Activated T-helper 1 cell treated with anti-CD3 and anti-CD28 coated beads, Interleukin-12 subunit alpha, Interleukin-12 subunit beta, Interleukin-2, Interleukin-4 antibody, amounts not matched to agents 30 ng/mL and 10 ng/mL and 1 ng/mL, durations not matched to agents 14 hours and 24 hours and 36 hours (primary cell): Measurements from ENCODE around the gene RBM18. TPM values are rescaled to one million over a fixed set of nuclear protein-coding genes. Genes with fewer than 3 reads are reported as not detected.

Source experiments
- DNase-seq: peaks from one replicate; pipeline ENCODE4 v3.0.0; 2021; ENCODE audit warnings: low spot score
- H3K27ac Mint-ChIP-seq: one replicate; pipeline ENCODE4 v1.8.0; 2021; ENCODE audit warnings: mild to moderate bottlenecking, mixed read lengths
- H3K27me3 Mint-ChIP-seq: one replicate; pipeline ENCODE4 v1.8.0; 2022; ENCODE audit warnings: mild to moderate bottlenecking, moderate library complexity, mixed read lengths; ENCODE audit not compliant: insufficient read depth
- H3K36me3 Mint-ChIP-seq: one replicate; pipeline ENCODE4 v1.8.0; 2021; ENCODE audit warnings: low read depth, mixed read lengths
- H3K4me1 Mint-ChIP-seq: one replicate; pipeline ENCODE4 v1.8.0; 2021; ENCODE audit warnings: low read depth, mixed read lengths
- H3K4me3 Mint-ChIP-seq: one replicate; pipeline ENCODE4 v1.8.0; 2021; ENCODE audit warnings: mild to moderate bottlenecking, moderate library complexity, mixed read lengths
- H3K9me3 Mint-ChIP-seq: one replicate; pipeline ENCODE4 v1.8.0; 2021; ENCODE audit warnings: mixed read lengths
- intact Hi-C: fragments of 100-400 bp; cut with micrococcal nuclease; formaldehyde crosslinking; loops from one replicate; pipeline ENCODE4 v1.15.1; 2024
- total RNA-seq: library from RNA; stranded (reverse); gene quantifications from 2 replicates; pipeline ENCODE4 v1.2.3, GENCODE V29; 2022

The RBM18 gene
- total RNA-seq = 29.9 and 31.5 TPM in 2 replicates

GRCh38 chr9:122264360-122265148, at the start of gene RBM18, which contains the start of gene MRRF:
Gene RBM18, minus strand, starts transcription at chr9:122264840. Its CDS starts 3,348 bp downstream, at chr9:122261492.
Gene MRRF, plus strand, starts transcription at chr9:122264882. Its CDS starts 6,010 bp downstream, at chr9:122270892.
- peaks cover 18% of the 10 kb centered on the region for H3K36me3 Mint-ChIP-seq
- H3K27me3 Mint-ChIP-seq = no peaks in the 10 kb centered on the region
- H3K4me3 Mint-ChIP-seq = peak within 1 kb of the TSS; percentile 97
- DNase-seq = peak; percentile 89
- peak within 1 kb of the TSS; percentile 100 for H3K27ac Mint-ChIP-seq
- H3K9me3 Mint-ChIP-seq = no peaks in the 10 kb centered on the region
- H3K4me1 Mint-ChIP-seq = peaks cover 38% of the 10 kb centered on the region
- intact Hi-C loops = loop anchor here (1.0 to 10.0 kb wide), 10 partner anchors 50 to 1472 kb away; partner anchors contain the start of genes FBXW2, MORN5, NDUFA8 and PDCL

- Mint-ChIP-seq H3K4me1 (no peaks in the 10 kb centered on the region), H3K4me3 (no peak overlapping the region), H3K36me3 (peaks cover 24% of the 10 kb centered on the region), H3K9me3 (no peaks in the 10 kb centered on the region), H3K27ac (no peak overlapping the region), H3K27me3 (no peaks in the 10 kb centered on the region)
- DNase-seq = no peak
- intact Hi-C loops = no loop called here
Measured at GRCh38 chr9:122314165-122314564, 49.5 kb upstream of the RBM18 start.

- no peak for DNase-seq
- intact Hi-C loops = no loop called here
- H3K9me3 Mint-ChIP-seq = no peaks in the 10 kb centered on the region
- no peak overlapping the region for H3K4me3 Mint-ChIP-seq
- no peak overlapping the region for H3K27ac Mint-ChIP-seq
- H3K27me3 Mint-ChIP-seq = no peaks in the 10 kb centered on the region
- no peaks in the 10 kb centered on the region for H3K4me1 Mint-ChIP-seq
- peaks cover 26% of the 10 kb centered on the region for H3K36me3 Mint-ChIP-seq
Measured at GRCh38 chr9:122309861-122310260, 45.2 kb upstream of the RBM18 start.

GRCh38 chr9:122307925-122308324, 43.3 kb upstream of the RBM18 start:
- DNase-seq = no peak
- no peak overlapping the region for H3K27ac Mint-ChIP-seq
- H3K4me3 Mint-ChIP-seq = no peak overlapping the region
- intact Hi-C loops = no loop called here
- H3K36me3 Mint-ChIP-seq = peaks cover 14% of the 10 kb centered on the region
- peaks cover 11% of the 10 kb centered on the region for H3K4me1 Mint-ChIP-seq
- H3K27me3 Mint-ChIP-seq = no peaks in the 10 kb centered on the region
- no peaks in the 10 kb centered on the region for H3K9me3 Mint-ChIP-seq

- Mint-ChIP-seq H3K27ac (no peak overlapping the region), H3K27me3 (no peaks in the 10 kb centered on the region), H3K36me3 (peaks cover 15% of the 10 kb centered on the region)
Measured at GRCh38 chr9:122307061-122307460, 42.4 kb upstream of the RBM18 start.

GRCh38 chr9:122302237-122303093, 37.8 kb upstream of the RBM18 start:
- no peak overlapping the region for H3K27ac Mint-ChIP-seq
- no peak overlapping the region for H3K4me3 Mint-ChIP-seq
- peaks cover 18% of the 10 kb centered on the region for H3K36me3 Mint-ChIP-seq
- intact Hi-C loops = no loop called here
- DNase-seq = no peak
- peaks cover 11% of the 10 kb centered on the region for H3K4me1 Mint-ChIP-seq
- H3K27me3 Mint-ChIP-seq = no peaks in the 10 kb centered on the region
- no peaks in the 10 kb centered on the region for H3K9me3 Mint-ChIP-seq

More at GRCh38 chr9:122307061-122307460, 42.4 kb upstream of the RBM18 start:
- intact Hi-C loops = no loop called here
- no peak for DNase-seq
- Mint-ChIP-seq H3K4me1 (peaks cover 11% of the 10 kb centered on the region), H3K9me3 (no peaks in the 10 kb centered on the region), H3K4me3 (no peak overlapping the region)

- no peak for DNase-seq
- H3K27me3 Mint-ChIP-seq = no peaks in the 10 kb centered on the region
- H3K9me3 Mint-ChIP-seq = no peaks in the 10 kb centered on the region
- H3K4me3 Mint-ChIP-seq = no peak overlapping the region
- no peak overlapping the region for H3K27ac Mint-ChIP-seq
- intact Hi-C loops = no loop called here
- H3K4me1 Mint-ChIP-seq = no peaks in the 10 kb centered on the region
- H3K36me3 Mint-ChIP-seq = peaks cover 27% of the 10 kb centered on the region
Measured at GRCh38 chr9:122297512-122297911, 32.9 kb upstream of the RBM18 start.

- intact Hi-C loops = no loop called here
- H3K9me3 Mint-ChIP-seq = no peaks in the 10 kb centered on the region
Measured at GRCh38 chr9:122294531-122294930, 29.9 kb upstream of the RBM18 start.

GRCh38 chr9:122291458-122291857, 26.8 kb upstream of the RBM18 start:
- Mint-ChIP-seq H3K27ac (no peak overlapping the region), H3K36me3 (peaks cover 38% of the 10 kb centered on the region), H3K9me3 (no peaks in the 10 kb centered on the region), H3K4me1 (no peaks in the 10 kb centered on the region), H3K27me3 (no peaks in the 10 kb centered on the region), H3K4me3 (no peak overlapping the region)
- DNase-seq = no peak
- intact Hi-C loops = no loop called here

More at GRCh38 chr9:122294531-122294930, 29.9 kb upstream of the RBM18 start:
- H3K4me1 Mint-ChIP-seq = no peaks in the 10 kb centered on the region
- H3K4me3 Mint-ChIP-seq = no peak overlapping the region
- peaks cover 28% of the 10 kb centered on the region for H3K36me3 Mint-ChIP-seq
- H3K27ac Mint-ChIP-seq = no peak overlapping the region
- no peak for DNase-seq
- no peaks in the 10 kb centered on the region for H3K27me3 Mint-ChIP-seq

- H3K27ac Mint-ChIP-seq = no peak overlapping the region
- peaks cover 32% of the 10 kb centered on the region for H3K36me3 Mint-ChIP-seq
- no peak for DNase-seq
- H3K4me3 Mint-ChIP-seq = no peak overlapping the region
- no peaks in the 10 kb centered on the region for H3K4me1 Mint-ChIP-seq
- H3K27me3 Mint-ChIP-seq = no peaks in the 10 kb centered on the region
- intact Hi-C loops = no loop called here
- H3K9me3 Mint-ChIP-seq = no peaks in the 10 kb centered on the region
Measured at GRCh38 chr9:122287214-122287720, 22.6 kb upstream of the RBM18 start.

GRCh38 chr9:122286764-122287163, 22.1 kb upstream of the RBM18 start:
- intact Hi-C loops = no loop called here
- Mint-ChIP-seq H3K4me1 (no peaks in the 10 kb centered on the region), H3K27ac (no peak overlapping the region), H3K36me3 (peaks cover 31% of the 10 kb centered on the region), H3K27me3 (no peaks in the 10 kb centered on the region), H3K9me3 (no peaks in the 10 kb centered on the region), H3K4me3 (no peak overlapping the region)
- DNase-seq = no peak

- no peaks in the 10 kb centered on the region for H3K27me3 Mint-ChIP-seq
- no peak for DNase-seq
- intact Hi-C loops = no loop called here
- H3K4me1 Mint-ChIP-seq = no peaks in the 10 kb centered on the region
- peaks cover 20% of the 10 kb centered on the region for H3K36me3 Mint-ChIP-seq
- H3K27ac Mint-ChIP-seq = no peak overlapping the region
- peaks cover 4% of the 10 kb centered on the region for H3K9me3 Mint-ChIP-seq
- no peak overlapping the region for H3K4me3 Mint-ChIP-seq
Measured at GRCh38 chr9:122281368-122281767, 16.7 kb upstream of the RBM18 start.
